GM18870 (cell line): ENCODE results near the gene KIF15.
"Not testable (repeated sequence)": the region's sequence is repeated elsewhere in the genome, so short reads cannot be mapped to it uniquely, and the experiment has no call there.

Experiments used
- ATAC-seq: cut with Tn5 transposase; IDR thresholded peaks from one replicate; pipeline ENCODE4 v1.9.1; 2021; ENCODE audit warnings: moderate library complexity; ENCODE audit not compliant: unreplicated experiment

The KIF15 gene

DNA sequence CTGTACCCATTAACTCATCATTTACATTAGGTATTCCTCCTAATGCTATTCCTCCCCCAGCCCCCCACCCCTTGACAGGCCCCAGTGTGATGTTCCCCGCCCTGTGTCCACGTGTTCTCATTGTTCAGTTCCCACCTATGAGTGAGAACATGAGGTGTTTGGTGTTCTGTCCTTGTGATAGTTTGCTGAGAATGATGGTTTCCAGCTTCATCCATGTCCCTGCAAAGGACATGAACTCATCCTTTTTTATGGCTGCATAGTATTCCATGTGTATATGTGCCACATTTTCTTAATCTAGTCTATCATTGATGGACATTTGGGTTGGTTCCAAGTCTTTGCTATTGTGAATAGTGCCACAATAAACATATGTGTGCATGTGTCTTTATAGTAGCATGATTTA lies 54.7 kb downstream of the KIF15 start:
- ATAC-seq: not testable (repeated sequence)

DNA sequence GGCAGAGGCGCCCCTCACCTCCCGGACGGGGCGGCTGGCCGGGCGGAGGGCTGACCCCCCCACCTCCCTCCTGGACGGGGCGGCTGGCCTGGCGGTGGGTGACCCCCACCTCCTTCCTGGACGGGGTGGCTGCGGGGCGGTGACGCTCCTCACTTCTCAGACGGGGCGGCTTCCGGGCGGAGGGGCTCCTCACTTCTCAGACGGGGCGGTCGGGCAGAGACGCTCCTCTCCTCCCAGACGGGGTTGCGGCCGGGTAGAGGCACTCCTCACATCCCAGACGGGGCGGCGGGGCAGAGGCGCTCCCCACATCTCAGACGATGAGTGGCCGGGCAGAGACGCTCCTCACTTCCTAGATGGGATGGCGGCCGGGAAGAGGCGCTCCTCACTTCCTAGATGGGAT lies 59.6 kb downstream of the KIF15 start:
- not testable (repeated sequence) for ATAC-seq

DNA sequence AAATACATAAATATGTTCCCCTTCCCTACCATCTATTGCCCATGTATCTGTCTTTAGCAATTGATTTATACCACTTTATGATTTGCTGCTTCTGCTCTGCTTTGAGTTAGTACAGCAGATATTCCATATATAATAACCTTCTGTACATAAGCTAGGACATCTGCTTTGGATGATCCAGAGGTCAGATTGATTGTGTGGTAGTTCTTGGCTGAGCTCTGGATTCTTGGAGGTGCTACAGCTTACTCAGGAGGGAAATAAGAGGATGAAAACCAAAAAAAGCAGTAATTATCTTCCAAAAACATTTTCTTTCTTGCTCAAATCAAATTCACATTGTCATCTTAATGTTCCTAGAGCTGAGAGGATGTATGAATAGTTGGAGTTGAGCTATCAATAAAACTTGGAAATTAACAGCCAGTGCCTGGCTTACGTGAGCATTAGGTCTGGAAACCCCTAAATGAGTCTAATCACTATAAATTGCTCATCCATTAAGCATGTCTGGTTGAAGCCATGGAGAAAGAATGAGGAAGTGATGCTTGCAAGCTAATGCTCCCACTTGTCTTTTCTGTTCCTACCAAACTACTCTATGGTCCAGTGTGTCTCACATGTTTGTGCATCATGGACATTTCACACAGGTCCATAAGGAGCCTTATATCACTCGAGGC lies 63.8 kb downstream of the KIF15 start:
- ATAC-seq: no peak

DNA sequence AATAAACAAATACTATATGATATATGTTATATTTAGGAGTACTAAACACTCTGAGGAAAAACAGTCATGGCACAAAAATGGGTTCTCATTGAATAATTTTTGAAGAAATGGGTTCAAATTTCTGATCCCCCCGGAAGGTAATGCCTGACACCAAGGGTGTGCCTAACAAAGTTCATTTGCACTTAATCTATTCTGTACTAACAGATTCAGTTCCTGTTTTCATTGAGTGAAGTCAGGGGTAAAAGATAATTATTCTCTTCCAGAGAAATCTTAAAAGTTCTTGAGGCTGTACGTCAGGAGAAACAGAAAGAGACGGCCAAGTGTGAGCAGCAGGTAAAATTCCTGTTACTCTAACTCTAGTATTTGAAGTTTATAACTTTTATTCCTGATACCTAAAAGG lies 65.6 kb downstream of the KIF15 start:
- ATAC-seq: no peak

DNA sequence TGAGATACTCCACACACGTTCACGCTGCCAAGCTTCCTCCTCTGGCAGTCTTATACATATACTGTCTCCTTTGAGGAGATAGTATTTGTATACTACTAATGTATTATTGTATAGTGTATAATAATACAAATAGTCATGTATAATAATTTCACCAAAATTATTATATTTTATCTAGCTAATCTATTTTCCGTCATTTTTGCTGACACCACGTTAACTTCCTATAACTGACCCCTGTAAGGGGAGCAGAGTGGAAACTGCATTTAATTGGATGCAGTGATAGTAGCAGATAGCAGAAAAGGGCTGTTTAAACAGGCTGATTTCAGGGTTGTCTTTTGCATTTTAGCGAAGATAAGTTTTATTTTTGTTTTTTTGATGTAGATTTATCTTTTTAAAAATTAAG lies 69.6 kb downstream of the KIF15 start:
- ATAC-seq: no peak

DNA sequence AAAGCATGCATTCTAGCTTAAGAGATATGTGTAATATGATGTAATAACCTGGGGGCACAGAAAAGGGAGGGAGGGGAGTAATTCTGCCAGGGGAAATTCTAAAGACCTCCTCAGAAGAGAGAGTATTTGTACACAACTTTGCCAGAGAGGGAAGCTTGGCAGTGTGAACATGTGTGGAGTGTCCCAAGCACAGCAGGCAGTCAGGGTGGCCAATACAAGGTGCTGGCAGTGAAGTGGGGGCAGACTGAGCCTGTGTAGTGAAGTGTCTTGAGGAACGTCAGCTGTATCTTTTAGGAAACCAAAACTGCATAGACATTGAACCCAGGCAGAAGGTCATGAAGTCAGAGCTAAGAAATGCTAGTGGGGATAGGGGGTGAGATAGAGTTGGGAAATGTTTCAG lies 70.4 kb downstream of the KIF15 start:
- no peak for ATAC-seq

DNA sequence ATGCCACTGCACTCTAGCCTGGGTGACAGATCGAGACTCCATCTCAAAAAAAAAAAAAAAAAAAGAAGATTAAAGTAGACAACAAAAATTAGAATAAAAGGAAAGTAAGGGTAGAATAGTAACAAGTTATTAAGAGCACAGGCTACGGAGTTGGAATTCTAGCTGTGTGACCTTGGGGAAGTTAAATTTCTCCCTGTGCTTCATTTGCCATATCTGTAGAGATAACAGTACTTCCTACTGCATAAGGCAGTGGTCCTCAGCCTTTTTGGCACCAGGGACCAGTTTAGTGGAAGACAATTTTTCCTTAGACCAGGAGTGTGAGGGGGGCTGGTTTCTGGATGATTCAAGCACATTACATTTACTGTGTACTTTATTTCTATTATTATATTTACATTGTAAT lies 71.4 kb downstream of the KIF15 start:
- no peak for ATAC-seq

DNA sequence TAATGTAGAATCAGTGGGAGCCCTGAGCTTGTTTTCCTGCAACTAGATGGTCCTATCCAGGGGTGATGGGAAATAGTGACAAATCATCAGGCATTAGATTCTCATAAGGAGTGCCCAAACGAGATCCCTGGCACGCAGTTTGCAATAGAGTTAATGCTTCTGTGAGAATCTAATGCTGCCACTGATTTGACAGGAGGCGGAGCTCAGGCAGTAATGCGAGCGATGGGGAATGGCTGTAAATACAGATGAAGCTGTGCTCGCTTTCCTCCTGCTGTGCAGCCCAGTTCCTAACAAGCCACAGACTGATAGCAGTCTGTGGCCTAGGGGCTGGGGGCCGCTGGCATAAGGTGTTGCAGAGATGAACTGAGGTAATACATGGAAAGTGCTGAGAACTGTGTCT lies 71.8 kb downstream of the KIF15 start:
- ATAC-seq: no peak

DNA sequence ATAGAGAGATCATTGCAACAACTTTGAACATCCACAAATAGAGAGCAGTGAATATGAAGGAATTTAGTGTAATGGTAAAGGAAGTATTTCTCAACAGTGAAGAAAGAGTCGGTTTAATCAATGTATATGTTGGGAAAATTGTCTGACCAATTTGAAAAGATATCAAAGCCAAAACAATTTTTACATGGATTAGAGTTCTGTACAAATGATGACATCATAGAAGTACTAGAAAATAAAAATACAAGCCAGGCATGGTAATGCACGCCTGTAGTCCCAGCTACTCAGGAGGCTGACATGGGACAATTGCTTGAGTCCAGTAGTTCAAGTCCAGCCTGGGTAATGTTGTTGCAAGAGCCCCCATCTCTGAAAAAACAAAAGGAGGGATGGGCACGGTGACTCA lies 74.1 kb downstream of the KIF15 start:
- ATAC-seq: no peak

DNA sequence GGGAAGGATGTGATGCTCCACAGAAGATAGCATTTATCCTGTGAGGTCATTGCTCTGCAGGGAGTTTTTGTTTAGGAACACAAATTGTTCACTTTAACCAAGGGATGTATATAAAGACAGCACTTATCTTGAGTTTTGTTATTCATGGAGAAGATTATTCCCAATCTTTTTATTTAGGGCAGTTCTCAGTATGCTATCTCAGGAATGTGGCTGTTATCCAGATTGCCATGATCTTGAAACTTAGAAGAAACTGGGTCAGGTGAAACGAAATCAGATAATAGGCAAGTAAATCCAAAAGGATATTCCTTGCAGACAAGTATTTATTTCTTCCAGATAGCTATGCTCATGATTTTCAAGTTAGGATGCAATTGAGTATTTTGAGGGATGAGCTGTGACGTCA lies 80.8 kb downstream of the KIF15 start:
- no peak for ATAC-seq

DNA sequence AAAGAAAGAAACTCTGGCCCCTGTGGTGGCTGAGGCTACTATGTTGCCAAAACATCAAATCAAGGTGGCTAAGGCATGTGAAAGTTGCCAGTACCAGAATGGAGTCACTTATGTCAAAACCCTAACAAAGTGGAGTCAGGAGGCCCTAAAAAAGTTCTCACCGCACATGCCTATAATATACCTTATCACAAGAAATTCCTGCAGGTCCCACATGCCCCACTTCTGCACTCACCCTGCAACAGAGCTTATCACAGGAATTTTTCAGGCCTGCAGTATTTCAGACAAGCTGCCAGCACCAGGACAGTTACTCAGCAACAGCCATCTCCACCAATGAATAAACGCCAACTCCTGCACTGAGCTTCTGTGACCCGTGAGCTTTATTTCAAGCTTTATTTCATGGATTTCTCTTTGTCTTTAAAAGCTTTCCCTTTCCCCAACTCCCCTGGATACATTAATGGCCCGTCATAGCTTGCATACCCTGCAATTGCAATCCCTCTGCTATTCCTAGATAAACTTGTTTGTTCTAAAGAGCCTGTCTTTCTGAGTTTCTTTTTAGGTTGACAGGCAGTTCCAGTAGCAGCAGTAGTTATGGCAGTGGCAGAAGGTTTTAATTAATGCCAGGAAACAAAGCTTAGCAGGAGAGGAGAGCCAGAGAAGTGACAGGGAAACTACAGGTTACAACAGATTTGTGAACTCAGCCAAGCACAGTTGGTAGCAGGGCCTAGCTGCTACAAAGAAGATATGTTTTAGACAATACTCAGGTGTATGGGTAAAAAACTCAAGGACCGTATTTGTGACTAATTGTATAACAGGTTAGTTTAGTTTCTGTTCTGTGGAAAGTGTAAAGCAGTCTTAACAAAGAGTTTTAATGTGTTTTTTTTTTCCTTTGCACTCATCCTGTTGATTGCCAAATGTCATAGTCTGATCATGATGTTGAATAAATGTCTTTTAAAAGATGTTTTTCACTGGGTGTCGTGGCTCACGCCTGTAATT lies 84.2 kb downstream of the KIF15 start:
- ATAC-seq: no peak

DNA sequence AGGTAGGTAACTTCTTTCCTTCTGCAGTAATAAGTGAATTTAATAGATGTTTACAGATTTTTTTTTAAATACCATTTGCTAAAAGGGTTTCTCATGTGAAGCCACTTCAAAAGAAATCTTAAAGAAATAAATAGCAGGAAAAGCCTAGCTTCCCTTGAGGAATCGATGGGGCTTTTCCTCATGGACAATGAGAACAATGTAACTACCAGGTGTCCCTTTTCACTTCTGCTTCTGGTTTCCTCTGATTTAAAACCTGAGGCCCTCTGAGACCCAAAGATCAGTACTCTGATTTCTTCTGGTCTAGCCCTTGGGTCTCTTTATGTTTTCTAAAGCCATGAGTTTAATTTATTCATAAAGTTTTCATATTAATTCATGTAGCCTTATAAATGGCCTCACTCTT lies 87.0 kb downstream of the KIF15 start:
- ATAC-seq: no peak

DNA sequence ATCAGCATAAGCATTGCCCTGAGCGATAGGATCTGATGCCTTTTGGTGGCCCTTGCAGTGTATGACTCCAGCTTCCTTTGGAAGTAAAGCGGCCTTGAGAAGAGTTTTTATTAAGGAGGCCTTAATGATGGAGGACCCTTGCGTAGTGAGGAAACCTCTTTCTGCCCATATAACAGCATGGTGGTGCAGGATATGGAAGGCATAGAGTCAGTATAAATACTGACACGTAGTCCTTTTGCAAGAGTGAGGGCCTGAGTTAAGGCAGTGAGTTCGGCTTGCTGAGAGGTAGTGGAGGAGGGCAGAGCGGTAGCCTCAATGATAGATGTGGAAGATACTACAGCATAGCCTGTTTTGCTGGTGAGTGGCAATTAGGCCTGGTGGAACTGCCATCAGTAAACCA lies 95.1 kb downstream of the KIF15 start:
- not testable (repeated sequence) for ATAC-seq

DNA sequence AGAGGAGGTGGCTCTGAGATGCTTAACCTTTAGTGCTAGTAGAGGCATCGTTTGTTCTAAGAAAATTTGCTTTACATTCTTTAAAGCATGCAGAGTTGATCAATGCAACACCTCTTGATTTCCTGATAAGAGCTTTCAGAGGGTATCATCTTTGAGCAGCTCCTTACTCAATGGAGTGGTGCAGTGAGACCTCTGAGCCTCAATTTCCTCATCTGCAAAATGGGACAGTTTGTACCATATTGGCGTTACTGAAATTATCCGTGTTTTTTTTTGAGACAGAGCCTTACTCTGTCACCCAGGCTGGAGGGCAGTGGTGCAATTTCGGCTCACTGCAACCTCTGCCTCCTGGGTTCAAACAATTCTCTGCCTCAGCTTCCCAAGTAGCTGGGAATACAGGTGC lies 98.5 kb downstream of the KIF15 start:
- ATAC-seq: no peak

DNA sequence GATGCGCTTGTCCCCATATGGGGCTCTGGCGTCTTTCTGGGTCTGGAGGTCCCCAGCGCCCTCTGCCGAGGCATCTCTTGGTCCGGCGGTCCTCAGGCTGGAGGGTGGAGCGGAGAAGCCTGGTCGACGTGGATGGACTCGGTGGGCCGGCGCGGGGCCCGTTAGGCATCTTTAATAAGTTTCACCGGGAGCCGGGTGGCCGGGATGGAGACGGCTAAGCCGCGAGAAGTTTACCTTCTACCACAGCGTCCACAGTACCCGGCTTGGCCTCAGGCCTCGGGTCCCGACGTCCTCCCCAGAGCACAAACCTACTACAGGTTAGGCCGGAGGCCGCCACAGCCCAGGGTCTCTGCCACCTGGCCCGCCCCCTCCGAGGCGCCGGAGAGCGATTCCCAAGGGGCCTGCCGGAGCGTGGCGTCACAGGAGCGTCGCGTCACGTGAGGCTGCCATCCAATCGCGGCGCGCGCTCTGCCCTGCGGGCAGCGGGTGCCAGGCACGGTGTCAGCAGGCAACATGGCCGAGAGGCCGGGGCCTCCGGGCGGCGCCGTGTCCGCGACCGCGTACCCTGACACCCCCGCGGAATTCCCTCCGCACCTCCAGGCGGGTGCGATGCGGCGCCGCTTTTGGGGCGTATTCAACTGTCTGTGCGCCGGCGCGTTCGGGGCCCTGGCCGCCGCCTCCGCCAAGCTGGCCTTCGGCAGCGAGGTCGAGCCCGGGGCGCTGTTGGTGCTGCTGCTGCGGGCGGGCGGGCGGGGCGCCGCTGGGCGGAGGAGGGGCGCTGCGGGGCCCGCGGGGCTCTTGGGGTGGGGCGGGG lies 100.0 kb downstream of the KIF15 start, which contains the start of gene TMEM42:
Gene TMEM42, plus strand, starts transcription at position 501 of the 814 bp plus-strand sequence. Its CDS starts 13 bp downstream, at position 514.
- ATAC-seq: peak; percentile 84

DNA sequence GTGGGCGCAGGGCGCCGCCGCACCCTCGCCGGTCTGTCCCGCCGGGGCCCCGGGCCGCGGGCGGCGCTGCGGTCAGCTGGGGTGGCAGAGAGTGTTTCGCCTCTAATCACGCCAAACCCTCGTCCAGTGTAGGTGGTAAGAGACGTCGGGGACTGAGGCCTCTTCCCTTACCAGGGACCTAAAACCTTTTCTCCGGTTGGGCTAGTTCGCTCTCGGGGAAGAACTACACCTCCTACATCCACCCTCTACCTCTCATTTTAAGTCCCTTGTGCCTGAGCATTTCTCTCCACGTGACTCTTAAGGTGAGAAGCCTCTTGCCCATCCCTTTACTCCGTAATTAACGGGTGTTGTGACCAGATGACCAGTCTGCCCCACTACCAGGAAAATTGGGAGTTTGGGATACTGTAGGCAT lies 100.6 kb downstream of the KIF15 start:
- ATAC-seq: peak; percentile 16

DNA sequence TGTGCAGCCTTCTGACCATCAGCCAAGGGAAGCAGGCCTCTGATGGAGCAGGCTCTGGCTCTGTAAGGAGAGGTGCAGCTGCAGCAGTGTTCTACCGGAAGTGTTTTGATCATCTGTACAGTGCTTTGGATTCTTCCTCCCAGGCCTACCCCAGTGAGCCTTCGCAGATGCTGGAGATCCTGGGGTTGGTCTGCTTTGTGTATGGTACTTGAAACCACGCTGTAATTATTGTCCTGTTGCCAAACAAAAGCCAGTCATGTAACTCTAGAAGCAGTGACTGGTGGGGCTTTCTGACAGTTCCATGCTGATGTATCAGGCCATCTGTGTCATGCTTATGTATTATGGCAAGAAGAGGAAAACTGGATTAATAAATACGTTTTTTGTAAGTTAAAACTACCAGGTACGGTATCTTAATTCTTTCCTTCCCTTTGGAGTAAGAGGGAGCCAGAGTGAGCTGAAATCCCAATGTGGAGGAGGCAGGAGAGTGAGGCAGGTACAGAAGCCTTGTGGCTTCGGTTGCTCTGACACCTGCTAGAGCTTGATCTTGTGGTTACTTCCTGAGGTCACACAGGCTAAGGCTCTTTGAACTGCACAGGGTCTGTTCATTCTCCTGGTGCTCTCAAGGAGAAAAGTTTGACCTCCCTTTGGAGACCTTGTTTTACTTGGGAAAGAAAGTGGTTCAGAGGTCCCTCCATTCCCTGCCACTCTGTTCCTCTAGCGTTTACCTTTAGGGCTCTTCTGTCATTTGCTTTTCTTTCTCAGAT lies 103.9 kb downstream of the KIF15 start:
- ATAC-seq: no peak

DNA sequence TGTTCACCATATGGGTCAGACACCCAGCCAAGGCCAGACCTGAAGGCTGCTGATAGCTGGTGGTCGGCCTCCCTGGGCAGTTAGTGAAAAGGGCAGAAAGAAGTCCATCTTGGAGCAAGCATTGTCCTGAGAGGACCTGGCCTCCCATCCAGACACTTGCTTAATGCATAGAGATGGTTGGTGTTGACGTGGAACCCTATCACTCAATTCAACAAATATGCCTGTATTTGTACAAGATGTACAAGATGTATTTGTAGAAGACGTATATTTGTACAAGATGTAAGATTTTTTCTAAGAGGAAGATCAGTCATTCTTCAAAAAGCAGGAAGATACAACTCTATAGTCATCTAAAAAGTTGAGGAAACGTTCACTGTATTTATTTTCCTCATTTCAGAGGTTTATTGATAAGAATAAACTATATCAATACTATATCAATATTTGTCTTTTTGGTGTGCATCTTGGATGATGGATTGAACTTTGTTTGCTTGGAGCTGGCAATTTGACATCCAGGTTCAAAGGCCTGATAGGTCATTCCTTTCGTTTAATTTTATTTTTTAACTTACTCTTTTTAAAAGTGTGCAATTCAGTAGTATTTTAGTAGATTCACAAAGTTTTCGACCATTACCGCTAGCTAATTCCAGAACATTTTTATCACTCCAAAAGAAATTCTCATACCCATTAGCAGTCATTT lies 106.0 kb downstream of the KIF15 start:
- no peak for ATAC-seq

DNA sequence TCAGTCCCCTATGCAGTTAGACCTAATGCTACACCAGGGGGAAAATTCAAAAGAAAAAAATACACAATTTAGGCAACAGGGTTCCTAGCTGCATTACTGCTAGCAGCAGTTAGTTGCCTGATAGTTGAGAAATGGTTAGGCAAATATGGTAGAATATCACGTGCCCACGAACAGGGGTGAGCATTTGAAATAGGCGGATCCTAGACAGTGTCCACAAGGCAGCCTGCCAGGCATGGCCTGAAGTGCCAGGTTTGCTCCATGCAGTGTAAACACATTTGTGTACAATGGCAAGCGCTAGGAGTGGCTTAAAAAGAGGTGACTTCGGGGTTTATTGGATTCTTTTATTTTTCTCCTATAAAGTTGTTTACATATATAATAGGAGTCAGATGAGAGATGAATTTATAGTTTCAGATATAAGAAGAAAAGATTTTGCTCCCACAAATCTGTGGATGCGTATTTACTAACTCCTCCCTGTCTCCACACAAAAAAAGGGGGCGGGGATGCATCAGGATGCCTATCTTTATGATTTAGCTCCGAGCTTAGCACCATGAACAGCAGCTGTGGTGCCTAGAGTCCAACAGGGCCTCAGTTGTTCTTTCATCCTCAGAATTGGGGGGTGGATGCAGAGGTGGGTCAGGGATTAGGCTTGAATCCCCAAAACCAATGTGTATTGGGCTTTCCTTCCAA lies 108.9 kb downstream of the KIF15 start:
- ATAC-seq: no peak
